ENCODE data around the gene CNPY2.

- peak; percentile 19 to 44 for TF ChIP-seq CTCF (conservative IDR thresholded peaks at IDR 0.05 in 1 of 2, IDR thresholded peaks at IDR 0.05 in 1 of 2; ENCODE audit: extremely low read depth in 1 of 2, insufficient read depth in 1 of 2, low read depth in 1 of 2, low read length in 2 of 2)
- TF ChIP-seq EZH2 (IDR thresholded peaks at IDR 0.05; ENCODE audit: borderline replicate concordance, low read length) = no peak
Observed at GRCh38 chr12:56271031-56271430, 44.8 kb downstream of the CNPY2 start.

Measured in mammary epithelial cell (primary cell).